Germinal center (tissue), 1 donor: ENCODE measurements around the gene TAS2R7.
"Not testable (repeated sequence)": the region's sequence is repeated elsewhere in the genome, so short reads cannot be mapped to it uniquely, and the experiment has no call there.

ENCODE experiments used
- DNase-seq: peaks from one replicate; pipeline ENCODE4 v3.0.0; 2012; ENCODE audit warnings: mixed read lengths, low spot score

TAS2R7 gene, protein sequence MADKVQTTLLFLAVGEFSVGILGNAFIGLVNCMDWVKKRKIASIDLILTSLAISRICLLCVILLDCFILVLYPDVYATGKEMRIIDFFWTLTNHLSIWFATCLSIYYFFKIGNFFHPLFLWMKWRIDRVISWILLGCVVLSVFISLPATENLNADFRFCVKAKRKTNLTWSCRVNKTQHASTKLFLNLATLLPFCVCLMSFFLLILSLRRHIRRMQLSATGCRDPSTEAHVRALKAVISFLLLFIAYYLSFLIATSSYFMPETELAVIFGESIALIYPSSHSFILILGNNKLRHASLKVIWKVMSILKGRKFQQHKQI

DNA sequence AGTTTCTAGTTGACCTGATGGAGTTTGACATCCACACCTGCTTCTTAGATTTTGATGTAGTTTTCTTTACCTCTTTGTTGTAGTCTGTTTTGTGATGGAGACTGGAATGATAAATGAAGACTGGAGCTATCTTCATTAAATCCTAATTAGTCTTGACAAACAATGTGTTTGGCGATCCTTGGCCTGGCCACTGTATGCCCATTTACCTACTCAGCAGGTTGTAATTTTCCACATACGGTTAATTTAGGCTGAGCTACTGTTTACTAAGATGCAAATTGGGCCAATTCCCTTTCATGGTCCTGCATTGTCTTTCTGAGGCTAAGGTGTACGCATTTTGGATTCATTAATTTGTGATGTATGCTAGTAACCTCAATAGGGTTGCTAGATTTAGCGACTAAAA lies at the start of gene TAS2R7:
Gene TAS2R7 (minus strand): TSS at position 41 of the 400 bp plus-strand sequence. CDS start 57 bp downstream, outside the sequence.
- DNase-seq, result no peak

DNA sequence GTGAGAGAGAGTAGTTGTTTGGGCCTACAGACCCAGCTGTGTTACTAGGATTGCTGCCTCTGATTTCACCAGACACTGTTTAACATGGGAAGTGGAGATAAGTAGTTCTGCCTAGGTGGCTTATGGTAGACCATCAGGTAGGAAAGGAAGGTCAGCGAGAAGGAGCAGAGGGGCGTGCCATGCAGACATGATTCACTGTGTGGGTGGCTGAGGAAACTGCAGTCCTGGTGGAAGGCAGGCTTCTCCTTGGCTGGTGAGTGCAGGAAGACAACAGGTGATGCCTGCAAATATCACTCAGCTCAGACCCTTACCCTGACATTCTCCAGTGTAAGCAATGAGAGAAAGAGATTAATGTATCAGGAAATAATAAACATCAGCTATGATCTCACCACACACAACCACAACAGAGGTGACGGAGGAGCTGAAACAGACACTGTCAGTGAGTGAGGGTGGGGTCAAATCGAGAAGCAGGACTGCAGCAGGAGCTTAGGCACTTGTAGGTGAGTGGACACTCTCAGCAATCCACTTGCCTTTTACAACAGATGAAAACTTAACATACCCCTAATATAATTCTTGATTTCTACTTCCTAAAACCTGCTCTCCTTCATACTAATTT lies 48.9 kb upstream of the TAS2R7 start:
- no peak for DNase-seq

DNA sequence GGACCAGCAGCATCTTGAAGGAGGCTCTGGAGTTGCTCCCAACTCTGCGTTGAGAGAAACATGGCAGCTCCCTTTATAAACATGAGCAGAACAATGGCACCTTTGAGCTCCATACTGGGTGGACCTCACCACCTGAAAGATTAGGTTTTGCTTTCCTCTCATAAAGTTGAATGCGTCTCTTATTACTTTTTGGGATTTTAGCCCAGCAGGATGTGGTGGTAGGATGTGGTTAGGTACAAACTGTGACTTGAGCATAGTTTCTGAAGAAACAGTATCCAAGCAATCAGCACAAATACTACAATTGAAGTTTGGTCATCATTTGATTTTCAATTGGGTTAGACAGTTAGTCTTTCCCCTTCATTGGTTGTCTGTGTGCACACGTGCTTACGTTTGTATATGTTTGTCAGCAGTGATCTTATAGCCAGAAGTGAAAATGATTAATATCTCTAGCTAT lies 47.0 kb upstream of the TAS2R7 start, which contains the start of gene PRR4:
Gene PRR4 (minus strand): TSS at position 51 of the 454 bp plus-strand sequence. CDS start 38 bp downstream, at position 13.
- DNase-seq, result no peak

DNA sequence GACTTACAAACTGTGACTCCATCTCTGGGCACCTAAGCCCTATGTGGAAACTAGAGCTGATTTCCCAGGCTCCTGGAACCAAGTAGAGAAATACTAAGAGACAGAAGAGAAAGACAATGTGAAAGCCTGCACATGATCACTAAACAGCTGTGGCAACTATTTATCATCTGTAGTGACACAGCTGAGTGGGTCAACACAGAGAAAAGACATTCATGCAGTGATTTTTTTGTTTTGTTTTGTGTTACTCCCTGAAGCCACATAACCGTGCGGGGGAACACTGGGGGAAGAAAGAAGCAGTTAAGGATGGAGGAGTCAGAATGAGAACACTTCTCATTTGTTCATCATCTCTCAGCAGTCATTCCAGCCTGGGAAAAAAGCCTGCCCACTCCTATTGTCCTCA lies 45.3 kb upstream of the TAS2R7 start:
- no peak for DNase-seq

DNA sequence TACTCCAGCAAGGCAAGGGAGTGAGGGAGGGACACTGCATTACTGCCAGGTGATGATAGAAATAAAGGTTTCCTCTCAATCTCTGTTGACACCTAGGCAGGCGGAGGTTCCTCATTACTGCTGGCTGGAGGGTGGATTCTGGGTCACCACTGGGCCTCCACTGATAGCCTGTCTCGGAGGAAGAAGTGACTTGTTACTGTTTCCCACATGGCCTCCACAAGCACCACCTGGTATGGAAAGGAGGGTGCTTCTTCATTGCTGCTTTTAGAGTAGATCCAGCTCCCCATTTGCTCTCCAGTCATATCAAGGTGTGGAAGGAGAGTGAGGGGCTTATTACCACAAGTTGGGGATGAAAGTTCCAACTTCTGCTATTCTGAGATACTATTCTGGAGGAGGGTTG lies 40.4 kb upstream of the TAS2R7 start:
- DNase-seq, result no peak

DNA sequence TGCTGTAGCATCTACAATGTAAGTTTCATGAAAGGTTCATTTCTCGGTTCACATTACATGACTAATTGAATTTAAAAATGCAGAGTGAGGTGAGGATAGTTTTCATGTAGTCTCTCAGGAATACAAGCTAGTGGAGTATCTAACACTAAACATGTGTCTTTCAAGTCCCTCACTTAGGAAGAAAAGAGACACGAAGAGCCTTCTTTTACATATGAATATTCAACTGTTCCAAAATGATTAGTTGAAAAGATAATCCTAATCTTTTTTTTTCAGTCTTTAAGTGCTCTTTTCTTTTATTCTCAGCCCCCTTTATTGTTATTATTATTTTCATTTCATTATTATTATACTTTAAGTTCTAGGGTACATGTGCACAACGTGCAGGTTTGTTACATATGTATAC lies 36.0 kb upstream of the TAS2R7 start:
- no peak for DNase-seq

DNA sequence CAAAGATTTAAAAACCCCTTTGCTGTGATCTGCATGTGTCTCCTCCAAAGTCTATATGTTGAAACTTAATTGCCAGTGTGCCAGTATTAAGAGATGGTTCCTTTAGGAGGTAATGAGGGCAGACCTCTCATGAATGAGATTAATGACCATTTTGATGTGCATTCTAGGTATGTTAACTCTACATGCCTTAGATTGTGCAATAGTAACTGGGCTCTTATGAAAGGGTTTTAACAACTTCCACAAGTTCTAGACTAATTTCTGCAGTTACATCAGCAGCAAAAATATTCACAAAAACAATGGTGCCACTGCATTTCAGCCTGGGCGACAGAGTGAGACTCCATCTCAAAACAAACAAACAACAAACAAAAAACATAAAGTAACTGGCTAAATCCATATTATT lies 27.6 kb upstream of the TAS2R7 start:
- DNase-seq, result no peak

DNA sequence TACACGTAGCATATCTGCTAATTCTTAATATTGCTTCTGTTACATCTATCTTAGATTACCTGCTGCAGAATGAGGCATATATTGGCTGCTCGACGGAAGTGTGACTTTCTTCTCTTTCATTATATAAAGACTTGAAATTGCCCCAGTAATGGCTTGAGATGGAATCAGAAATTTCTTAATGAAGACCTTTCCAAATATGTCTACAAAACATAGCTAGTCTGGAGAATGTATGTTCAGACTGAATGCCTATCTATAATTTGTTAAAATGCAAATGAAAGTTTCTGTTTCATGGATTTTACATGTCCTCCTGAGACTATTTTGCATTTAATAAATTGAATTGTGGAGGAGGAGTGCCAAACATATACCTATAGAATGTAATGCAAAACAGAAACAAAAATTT lies 23.8 kb upstream of the TAS2R7 start, which contains the start of gene TAS2R10:
Gene TAS2R10 (minus strand): TSS at position 101 of the 400 bp plus-strand sequence. CDS start 89 bp downstream, at position 12.
- no peak for DNase-seq

DNA sequence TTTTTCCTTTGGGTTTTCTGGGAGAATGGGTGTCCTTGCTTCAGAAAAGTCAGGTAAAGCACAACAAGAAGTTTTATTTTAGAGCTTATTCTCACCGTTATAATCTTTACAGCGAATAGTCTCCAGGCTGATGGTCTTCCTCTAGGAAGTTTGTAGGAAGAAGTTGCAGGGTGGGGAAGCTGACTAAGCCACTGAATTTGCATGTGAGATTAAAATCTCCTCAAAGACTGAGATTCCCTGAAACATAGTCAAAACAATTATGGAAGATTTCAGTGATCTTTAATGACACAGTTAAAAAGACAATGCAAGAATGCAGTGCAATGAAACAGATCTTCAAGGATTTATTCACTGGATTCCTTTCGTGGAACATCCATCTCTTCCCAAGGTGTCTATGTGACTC lies 22.5 kb upstream of the TAS2R7 start:
- no peak for DNase-seq

DNA sequence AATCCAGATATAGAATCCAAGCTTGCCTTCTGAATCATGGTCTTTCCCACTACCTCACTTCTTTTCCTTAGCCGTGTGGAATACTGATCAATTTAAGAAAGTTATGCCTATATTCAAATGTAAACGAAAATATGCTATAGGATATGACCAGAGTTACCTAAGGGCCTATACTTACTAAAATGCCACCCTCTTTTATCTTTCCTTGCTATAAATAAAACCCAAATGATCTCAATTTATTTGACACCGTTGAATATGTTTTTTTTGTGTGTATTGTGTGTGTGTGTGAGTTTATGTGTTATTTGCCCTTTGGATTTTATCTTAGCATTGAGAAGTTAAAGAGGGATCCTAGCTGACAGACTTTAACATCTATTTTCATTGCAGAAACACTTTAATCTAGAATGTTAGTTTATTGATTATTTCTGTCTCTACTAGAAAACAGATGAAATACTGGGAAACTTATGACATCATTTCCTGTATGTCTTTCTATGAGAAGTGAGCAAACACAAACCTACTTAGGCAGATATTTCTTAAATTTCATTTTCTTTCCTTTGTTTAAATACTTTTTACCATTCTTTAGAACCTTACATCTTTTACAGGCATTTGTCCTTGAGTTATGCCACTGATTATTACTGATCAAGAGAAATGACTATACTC lies 9.6 kb upstream of the TAS2R7 start:
- no peak for DNase-seq

DNA sequence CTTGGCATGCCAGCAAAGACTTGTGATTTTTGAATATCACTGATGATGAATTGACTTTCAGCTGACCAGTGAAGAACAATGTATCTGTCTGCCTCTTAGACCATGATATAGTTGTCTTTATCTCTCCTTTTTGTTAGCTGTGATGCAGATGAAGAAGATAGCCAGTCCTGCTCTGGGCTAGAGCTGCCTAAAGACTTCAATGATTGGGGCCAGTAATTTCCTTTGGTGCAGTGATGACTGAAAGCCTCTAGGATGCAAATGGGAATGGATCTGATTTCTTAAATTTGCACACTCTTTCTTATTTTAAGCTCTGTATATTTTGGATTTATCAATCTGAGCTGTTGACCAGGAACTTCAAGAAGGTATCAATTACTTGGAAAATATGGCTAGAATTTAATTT lies 7.6 kb upstream of the TAS2R7 start, which contains the start of gene TAS2R9:
Gene TAS2R9 (minus strand): TSS at position 101 of the 400 bp plus-strand sequence. CDS start 93 bp downstream, at position 8.
- DNase-seq, result no peak

DNA sequence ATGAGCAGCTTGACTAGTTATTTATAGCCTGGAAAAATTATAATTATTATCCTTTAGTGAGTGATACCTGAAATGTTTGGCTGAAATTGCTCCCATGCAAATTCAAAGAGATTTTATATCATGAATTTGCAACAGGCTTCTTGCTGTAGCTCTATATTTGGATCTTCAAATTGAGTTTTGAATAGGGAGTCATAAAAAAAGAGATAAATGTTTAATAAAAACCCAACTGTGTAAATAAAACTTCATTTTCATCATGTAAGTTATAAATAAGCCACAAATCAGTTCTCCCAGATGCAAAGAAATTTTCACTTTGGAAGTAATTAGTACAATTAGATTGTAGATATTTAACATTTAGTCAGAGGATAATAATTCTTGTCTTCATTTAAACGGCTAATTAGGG lies 4.8 kb upstream of the TAS2R7 start, which contains the start of gene TAS2R8:
Gene TAS2R8 (minus strand): TSS at position 101 of the 400 bp plus-strand sequence. CDS start 306 bp downstream, outside the sequence.
- DNase-seq, result no peak

DNA sequence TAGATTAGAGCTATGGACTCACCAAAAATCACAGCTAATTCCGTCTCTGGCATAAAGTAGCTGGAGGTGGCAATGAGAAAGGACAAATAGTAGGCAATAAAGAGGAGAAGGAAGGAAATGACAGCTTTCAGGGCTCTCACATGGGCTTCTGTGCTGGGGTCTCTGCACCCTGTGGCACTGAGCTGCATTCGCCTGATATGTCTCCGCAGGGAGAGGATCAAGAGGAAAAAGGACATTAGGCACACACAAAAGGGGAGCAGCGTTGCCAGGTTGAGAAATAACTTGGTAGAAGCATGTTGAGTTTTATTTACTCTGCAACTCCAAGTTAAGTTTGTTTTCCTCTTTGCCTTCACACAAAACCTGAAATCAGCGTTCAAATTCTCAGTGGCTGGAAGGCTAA lies 686 bp downstream of the TAS2R7 start:
- no peak for DNase-seq

DNA sequence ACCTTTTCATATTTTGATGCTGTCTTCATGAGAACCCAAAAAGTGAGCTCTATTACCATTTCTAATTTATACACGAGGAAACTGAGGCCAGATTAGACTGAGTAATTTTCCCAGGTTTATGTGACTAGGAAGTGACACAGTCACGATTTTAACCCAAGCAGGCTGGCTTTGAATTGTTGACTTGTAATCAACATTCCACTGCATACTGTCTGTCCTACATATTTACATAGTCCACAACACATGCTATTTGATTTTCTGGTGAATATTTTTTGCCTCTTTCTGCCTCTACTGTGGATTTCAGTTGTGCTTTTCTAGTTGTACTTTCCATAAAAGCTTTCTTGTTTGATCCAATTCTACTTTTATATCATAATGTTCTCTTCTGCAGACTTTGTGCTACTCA lies 8.2 kb downstream of the TAS2R7 start:
- no peak for DNase-seq

DNA sequence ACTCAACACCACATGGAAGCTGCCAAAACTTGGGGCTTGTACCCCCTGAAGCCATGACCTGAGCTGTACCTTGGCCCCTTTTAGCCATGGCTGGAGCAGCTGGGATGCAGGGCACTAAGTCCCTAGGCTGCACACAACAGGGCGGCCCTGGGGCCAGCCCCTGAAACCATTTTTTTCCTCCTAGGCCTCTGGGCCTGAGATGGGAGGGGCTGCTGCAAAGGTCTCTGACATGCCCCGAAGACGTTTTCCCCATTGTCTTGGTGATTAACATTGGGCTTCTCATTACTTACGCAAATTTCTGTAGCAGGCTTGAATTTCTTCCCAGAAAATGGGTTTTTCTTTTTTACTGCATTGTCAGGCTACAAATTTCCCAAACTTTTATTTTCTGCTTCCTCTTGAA lies 10.7 kb downstream of the TAS2R7 start:
- DNase-seq, result not testable (repeated sequence)

DNA sequence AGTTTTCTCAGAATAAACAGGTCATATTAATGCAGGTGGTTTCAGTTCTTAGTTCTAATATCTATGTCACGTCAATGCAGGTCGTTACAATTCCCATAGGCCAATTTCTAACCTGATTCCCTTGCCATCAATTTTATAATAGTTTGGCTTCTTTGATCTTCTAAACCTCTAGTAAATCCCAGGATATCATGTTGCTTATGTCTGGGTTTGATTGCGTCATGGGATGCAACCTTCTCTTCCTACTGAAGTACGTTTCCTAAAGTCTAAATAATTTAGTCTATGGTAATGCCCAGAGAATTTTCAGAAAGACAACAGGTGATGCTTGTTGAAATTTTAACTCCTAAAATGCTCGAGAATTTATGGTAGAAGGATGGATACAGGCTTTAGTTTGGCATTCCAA lies 19.2 kb downstream of the TAS2R7 start:
- DNase-seq, result no peak

DNA sequence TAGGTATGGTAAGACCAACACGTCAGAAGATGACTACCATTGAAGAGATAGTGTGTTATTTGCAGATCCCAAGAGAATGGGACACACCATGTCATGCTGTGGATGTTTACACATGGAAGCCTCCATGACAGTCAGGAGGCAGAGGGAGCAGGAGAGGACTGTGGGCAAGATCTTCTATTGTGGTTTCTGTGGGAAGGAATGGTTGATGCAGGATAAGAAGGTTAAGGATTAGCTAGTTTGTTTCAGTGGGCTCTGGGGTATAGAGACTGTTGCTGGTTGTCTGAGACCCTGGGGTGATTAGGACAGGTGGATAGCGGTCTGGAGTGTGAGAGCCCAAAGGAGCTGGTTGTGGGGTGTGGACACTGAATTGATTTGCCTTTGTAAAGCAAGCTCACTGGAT lies 23.3 kb downstream of the TAS2R7 start:
- no peak for DNase-seq

DNA sequence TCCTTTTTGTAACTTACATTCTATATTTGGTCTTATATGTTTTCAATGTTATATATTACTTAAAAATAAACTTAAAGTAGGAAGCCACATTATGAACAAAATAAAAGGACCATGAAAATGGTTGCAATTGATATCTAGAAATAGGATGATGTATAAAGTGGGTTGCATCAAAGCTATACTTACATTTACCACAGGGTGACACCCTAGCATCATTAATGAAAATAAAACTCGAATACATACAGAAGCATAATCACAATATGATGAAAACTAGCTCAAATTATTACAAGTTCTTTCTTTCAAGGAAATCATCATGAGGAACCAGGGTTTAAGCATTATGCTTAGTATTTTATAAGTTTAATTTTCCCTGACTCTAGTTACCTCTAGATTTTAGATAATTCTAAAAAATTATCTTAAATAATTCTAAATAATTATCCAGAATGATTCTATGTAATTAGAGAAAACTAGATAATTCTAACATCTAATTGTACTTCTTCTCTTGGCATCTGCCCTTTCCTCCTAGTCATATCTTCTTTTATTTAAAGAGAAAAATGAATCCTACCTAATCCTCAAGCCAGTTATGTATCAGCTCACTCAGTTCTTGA lies 31.2 kb downstream of the TAS2R7 start:
- DNase-seq, result peak; percentile 9

DNA sequence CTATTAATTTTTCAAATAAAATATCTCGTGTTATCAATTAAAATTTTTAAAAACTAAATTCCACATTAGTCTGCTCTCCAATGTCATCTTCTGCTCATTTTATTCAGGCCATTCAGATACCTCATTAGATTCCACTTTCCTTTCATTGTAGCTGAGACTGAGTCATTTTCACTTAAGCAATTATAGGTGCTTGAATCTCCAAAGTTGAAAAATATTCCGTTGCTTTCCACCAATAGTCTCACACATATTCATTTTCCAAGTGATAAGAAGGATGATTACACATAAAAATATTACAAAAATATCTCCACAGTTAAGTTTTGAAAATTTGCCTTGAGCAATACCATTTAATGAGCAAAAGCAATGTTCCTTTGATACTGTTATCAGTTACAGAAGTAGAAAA lies 42.8 kb downstream of the TAS2R7 start:
- DNase-seq, result no peak

DNA sequence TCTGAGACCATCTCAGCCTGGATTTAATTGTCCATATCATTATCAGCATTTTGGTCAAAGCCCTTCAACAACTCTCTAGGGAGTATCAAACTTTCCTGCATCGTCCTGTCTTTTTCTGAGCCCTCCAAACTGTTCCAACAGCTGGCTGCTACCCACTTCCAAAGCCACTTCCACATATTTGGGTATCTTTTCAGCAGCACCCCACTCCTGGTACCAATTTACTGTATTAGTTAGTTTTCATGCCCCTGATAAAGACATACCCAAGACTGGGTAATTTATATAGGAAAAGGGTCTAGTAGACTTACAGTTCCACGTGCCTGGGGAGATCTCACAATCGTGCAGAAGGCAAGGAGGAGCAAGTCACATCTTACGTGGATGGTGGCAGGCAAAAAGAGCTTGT lies 46.2 kb downstream of the TAS2R7 start:
- DNase-seq, result no peak

DNA sequence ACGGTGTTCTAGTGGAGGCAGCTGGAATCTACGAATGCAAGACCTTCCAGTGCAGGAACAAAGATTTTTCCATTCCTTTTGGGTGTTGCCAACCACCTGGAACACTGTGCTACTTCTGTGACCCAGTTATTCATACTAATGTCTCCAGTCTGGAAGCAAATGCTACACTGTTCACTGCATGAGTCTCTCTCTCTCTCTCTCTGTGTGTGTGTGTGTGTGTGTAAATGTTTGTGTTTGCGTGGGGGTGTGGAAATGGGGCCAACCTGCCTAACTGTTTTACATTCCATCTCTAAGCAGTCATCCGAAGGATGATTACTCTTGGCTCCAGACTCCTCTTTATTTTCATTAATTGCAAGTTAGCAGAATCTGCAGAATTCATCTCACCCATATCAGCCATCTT lies 49.4 kb downstream of the TAS2R7 start:
- DNase-seq, result no peak
